HEK293T (cell line): ENCODE data around the gene SLC22A2.

Experiments
- ARNT ChIP-seq: fragments of 450-650 bp; IDR thresholded peaks from 2 replicates; pipeline ENCODE4 v1.6.1; 2017; ENCODE audit warnings: mild to moderate bottlenecking
- ZNF384 ChIP-seq: fragments of 450-650 bp; IDR thresholded peaks from 2 replicates; pipeline ENCODE4 v1.6.1; 2016

GRCh38 chr6:160284575-160284974 lies 26.0 kb upstream of the SLC22A2 start:
- no peak for TF ChIP-seq ZNF384
- no peak for TF ChIP-seq ARNT
